Stimulated activated CD8-positive, alpha-beta memory T cell treated with anti-CD3 and anti-CD28 coated beads, Interleukin-7, amount 100 ng/mL, for 1 hour (primary cell): ENCODE data around the gene HTR1E.
"Not testable (repeated sequence)": the region's sequence is repeated elsewhere in the genome, so short reads cannot be mapped to it uniquely, and the experiment has no call there.

Experiments used
- DNase-seq, 2 donors: peaks; one replicate each; pipeline ENCODE4 v3.0.0-alpha.2; 2020; ENCODE audit warnings: low read depth in 2 of 2

The HTR1E gene

GRCh38 chr6:86978251-86978650 lies 40.9 kb downstream of the HTR1E start:
- no peak for DNase-seq

- no peak for DNase-seq
Observed at GRCh38 chr6:87001494-87001893, 64.2 kb downstream of the HTR1E start.

GRCh38 chr6:87002391-87002790 lies 65.1 kb downstream of the HTR1E start:
- DNase-seq, result not testable (repeated sequence)

- not testable (repeated sequence) for DNase-seq
Observed at GRCh38 chr6:87006541-87006940, 69.2 kb downstream of the HTR1E start.

DNA sequence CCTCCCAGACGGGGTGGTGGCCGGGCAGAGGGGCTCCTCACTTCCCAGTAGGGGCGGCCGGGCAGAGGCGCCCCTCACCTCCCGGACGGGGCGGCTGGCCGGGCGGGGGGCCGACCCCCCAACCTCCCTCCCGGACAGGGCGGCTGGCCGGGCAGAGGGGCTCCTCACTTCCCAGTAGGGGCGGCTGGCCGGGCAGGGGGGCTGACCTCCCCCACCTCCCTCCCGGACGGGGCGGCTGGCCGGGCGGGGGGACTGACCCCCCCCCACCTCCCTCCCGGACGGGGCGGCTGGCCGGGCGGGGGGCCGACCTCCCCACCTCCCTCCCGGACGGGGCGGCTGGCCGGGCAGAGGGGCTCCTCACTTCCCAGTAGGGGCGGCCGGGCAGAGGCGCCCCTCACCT lies 72.3 kb downstream of the HTR1E start:
- not testable (repeated sequence) for DNase-seq

DNA sequence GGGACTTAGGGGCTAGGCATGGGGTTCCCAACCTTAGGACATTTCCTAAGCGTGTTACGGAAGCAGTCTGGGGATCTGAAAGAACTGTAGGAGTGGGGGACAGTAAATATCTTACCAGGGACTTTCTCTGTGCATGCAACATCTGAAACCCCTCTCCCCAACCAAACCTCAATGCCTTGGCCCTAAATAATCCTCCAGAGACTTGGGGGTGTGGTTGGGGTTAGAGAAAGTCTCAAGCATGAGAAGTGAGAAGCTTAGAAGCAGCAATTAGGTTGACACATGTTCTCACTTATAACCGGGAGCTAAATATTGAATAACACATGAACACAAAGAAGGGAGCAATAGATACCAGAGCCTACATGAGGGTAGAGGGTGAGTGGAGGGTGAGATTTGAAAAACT lies 74.7 kb downstream of the HTR1E start:
- no peak for DNase-seq

DNA sequence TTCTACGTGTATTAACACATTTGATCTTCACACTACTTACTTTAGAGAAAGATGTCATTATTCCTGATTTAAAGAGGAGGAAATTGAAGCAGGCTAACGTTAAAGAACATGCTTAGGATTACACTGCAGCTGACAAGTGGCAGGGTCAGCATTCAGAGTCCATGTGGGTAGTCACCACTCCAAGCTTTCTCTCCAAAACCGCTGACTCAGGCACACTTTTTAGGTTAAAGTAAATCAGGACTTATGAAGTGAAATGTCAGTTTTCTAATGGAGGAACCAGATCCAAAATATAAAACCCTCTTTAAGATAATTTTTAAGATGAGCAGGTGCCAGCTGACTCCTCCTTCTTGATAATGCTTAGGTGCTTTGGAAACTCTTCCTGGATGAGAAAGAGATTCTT lies 75.4 kb downstream of the HTR1E start:
- DNase-seq, result no peak

GRCh38 chr6:87016772-87017171 lies 79.4 kb downstream of the HTR1E start:
- DNase-seq, result no peak

GRCh38 chr6:87027021-87027420 lies 89.7 kb downstream of the HTR1E start:
- DNase-seq, result no peak

DNA sequence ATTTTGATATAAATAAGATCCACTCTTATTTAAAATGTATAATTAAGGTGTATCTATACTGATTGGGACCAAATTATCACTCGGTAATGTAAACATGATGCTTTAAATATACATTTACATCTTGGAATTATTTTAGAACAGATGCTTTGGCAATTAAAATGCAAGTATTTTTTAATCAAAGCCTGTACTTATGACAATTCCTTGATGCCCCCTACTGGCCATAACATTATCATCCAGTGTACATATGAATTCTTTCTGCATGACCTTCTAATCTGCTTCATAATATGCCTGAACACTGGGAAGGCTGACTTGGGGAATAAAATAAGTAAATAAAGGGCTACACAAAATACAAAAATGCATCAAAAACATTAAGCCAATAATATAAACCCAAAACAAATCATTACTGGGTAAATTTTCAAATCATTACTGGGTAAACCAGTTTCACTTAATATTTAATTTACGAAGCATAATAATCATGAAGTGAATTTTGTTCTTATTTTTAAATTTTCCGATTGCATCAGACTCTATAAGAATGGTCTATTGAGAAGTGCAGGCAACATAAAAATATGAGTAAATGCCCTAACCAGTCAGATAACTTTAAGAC lies 92.5 kb downstream of the HTR1E start:
- no peak for DNase-seq

DNA sequence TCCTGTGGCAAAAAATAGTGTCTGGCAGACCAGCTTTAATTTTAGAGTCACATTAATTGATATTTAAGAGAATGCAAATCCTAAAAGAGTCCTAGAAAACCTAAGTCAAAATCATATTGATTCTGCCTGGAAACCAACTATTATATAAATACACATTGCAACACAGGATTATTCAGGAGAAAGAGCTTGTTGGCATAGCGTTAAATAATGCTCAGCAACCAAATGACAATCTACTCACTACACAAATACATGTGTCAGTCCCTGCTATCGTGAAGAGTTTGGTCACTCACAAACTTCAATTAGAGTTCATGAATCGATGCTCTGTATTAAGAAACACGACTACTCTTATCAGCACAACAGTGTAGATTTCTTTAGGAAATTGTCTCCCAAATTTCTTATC lies 103.4 kb downstream of the HTR1E start:
- no peak for DNase-seq

- no peak for DNase-seq
Observed at GRCh38 chr6:87045521-87046075, 108.3 kb downstream of the HTR1E start.

GRCh38 chr6:87049779-87050178 lies 112.5 kb downstream of the HTR1E start:
- no peak for DNase-seq

- no peak for DNase-seq
Observed at GRCh38 chr6:87053312-87053711, 116.0 kb downstream of the HTR1E start.

GRCh38 chr6:87054143-87054833 lies 117.0 kb downstream of the HTR1E start:
- DNase-seq, result no peak

- no peak for DNase-seq
Observed at GRCh38 chr6:87059943-87060342, 122.6 kb downstream of the HTR1E start.

DNA sequence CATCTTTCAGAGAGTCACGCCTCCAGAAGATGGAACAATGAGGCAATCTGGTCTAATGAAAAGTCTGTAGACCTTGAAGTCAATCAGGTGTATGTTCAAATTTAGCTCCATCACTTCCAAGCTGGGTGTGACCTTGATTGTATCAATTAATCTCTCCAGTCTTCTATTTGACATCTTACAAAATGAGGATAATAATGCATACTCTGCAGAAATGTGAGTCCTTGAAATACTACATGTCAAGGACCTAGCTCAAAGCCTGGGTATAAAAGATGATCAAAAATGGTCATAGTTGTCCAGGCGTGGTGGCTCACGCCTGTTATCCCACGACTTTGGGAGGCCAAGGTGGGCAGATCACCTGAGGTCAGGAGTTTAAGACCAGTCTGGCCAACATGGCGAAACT lies 127.8 kb downstream of the HTR1E start:
- DNase-seq, result no peak
